Measurements from ENCODE around the gene CDC25C. TPM values are rescaled to one million over a fixed set of nuclear protein-coding genes. Genes with fewer than 3 reads are reported as not detected.
"Not testable (repeated sequence)": the region's sequence is repeated elsewhere in the genome, so short reads cannot be mapped to it uniquely, and the experiment has no call there.

Gene CDC25C
- total RNA-seq, 1 experiment from 2014 or later = 11.1 TPM

DNA sequence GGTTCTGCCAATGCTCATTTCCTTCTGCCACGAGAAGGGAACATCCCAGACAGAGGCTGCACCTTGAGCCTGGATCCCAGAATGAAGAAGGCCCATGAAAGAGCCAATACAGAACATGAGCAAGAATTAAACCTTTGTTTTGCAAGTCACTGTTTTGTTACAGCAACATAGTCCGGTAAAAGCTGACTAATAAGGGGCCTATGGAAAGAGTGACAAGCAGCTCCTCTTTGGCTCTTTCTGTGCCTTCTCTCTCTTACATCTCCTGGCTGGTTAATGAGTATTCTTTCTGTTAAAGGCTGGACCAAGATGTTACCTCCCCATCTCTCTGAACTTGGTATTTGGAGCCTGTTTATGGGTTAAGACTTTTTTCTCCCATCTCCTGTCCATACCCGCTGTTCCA, 68.0 kb downstream of the CDC25C start:
- no peak for DNase-seq
- no peaks in the 10 kb centered on the region for H3K9me2 ChIP-seq (replicated peaks; ENCODE audit: insufficient read depth, low read length)
- no peaks in the 10 kb centered on the region for H3K27me3 ChIP-seq (ENCODE audit: low read length)
- no peaks in the 10 kb centered on the region for H4K20me1 ChIP-seq (ENCODE audit: insufficient read depth, low read depth, low read length)
- H3K79me2 ChIP-seq (ENCODE audit: low read length) = no peaks in the 10 kb centered on the region
- H3K4me2 ChIP-seq (ENCODE audit: low read depth, low read length, poor library complexity, severe bottlenecking) = no peak overlapping the region
- H3K4me1 ChIP-seq (ENCODE audit: low read length) = no peaks in the 10 kb centered on the region
- H2AFZ ChIP-seq (ENCODE audit: low read length) = no peak overlapping the region
- no peak overlapping the region for H3K9ac ChIP-seq (ENCODE audit: low read length)
- no peaks in the 10 kb centered on the region for H3K36me3 ChIP-seq (ENCODE audit: insufficient read depth, low read length)
- no peak overlapping the region for H3K4me3 ChIP-seq (ENCODE audit: low read length)
- H3K9me3 ChIP-seq (ENCODE audit: low read length) = no peaks in the 10 kb centered on the region
- no peak overlapping the region for H3K27ac ChIP-seq (ENCODE audit: low read length)

DNA sequence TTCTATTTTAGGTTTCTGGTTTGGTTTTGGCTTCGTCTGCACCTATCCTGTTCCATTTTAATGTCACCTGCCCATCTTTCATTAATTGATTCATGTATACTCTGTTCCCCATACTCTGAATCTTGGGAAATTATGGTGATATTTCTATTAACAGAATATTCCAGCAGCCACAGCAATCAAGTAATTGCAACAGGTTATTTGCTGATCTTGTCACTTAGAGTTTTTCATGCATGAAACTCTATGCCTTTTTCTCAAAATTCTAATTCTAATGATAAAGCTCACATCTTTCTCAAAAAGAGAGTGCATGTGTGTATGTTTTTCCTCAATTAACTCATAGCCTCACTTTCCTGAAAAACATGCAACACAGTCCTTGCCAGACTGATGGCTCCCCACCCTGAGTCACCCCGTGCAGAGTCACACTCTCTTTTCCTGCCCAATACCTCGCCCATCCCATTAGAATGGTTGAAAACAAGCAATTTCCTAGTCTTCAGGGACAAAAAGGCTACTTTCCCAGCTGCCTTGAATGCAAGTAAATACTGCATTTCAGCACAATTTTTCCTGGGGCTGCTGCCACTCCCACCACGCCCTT, 72.8 kb downstream of the CDC25C start:
- Histone ChIP-seq H3K9me2 (replicated peaks; ENCODE audit: insufficient read depth, low read length) (no peaks in the 10 kb centered on the region), H3K4me2 (ENCODE audit: low read depth, low read length, poor library complexity, severe bottlenecking) (no peak overlapping the region), H3K9me3 (ENCODE audit: low read length) (no peaks in the 10 kb centered on the region), H3K9ac (ENCODE audit: low read length) (no peak overlapping the region), H4K20me1 (ENCODE audit: insufficient read depth, low read depth, low read length) (no peaks in the 10 kb centered on the region), H2AFZ (ENCODE audit: low read length) (no peak overlapping the region), H3K36me3 (ENCODE audit: insufficient read depth, low read length) (no peaks in the 10 kb centered on the region), H3K79me2 (ENCODE audit: low read length) (no peaks in the 10 kb centered on the region), H3K27ac (ENCODE audit: low read length) (no peak overlapping the region), H3K4me1 (ENCODE audit: low read length) (no peaks in the 10 kb centered on the region), H3K4me3 (ENCODE audit: low read length) (no peak overlapping the region), H3K27me3 (ENCODE audit: low read length) (no peaks in the 10 kb centered on the region)
- no peak for DNase-seq

DNA sequence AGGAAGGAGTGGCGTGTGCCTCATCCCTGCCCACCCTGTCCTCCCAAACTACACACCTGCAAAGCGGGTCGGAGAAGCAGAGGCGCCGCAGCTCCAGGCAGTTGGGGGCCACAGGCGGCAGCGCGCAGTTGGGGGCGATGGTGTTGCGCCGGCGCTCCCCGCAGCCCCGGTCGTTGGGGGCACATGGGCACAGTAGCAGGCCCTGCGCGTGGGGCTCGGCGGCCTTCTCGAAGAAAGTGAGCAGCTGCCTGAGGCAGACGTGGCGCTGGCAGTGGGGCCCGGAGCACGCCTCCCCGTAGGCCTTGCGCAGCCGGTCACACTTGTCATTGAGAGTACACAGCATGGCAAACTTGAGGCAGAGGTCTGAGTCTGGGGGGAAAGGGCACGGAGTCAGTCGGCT, 74.0 kb downstream of the CDC25C start:
- no peaks in the 10 kb centered on the region for H3K36me3 ChIP-seq (ENCODE audit: insufficient read depth, low read length)
- H2AFZ ChIP-seq (ENCODE audit: low read length) = no peak overlapping the region
- no peaks in the 10 kb centered on the region for H3K9me2 ChIP-seq (replicated peaks; ENCODE audit: insufficient read depth, low read length)
- H3K4me1 ChIP-seq (ENCODE audit: low read length) = no peaks in the 10 kb centered on the region
- H3K27ac ChIP-seq (ENCODE audit: low read length) = no peak overlapping the region
- H3K4me2 ChIP-seq (ENCODE audit: low read depth, low read length, poor library complexity, severe bottlenecking) = no peak overlapping the region
- no peaks in the 10 kb centered on the region for H3K79me2 ChIP-seq (ENCODE audit: low read length)
- no peaks in the 10 kb centered on the region for H4K20me1 ChIP-seq (ENCODE audit: insufficient read depth, low read depth, low read length)
- no peak for DNase-seq
- H3K27me3 ChIP-seq (ENCODE audit: low read length) = no peaks in the 10 kb centered on the region
- H3K9ac ChIP-seq (ENCODE audit: low read length) = no peak overlapping the region
- H3K9me3 ChIP-seq (ENCODE audit: low read length) = no peaks in the 10 kb centered on the region
- H3K4me3 ChIP-seq (ENCODE audit: low read length) = no peak overlapping the region

DNA sequence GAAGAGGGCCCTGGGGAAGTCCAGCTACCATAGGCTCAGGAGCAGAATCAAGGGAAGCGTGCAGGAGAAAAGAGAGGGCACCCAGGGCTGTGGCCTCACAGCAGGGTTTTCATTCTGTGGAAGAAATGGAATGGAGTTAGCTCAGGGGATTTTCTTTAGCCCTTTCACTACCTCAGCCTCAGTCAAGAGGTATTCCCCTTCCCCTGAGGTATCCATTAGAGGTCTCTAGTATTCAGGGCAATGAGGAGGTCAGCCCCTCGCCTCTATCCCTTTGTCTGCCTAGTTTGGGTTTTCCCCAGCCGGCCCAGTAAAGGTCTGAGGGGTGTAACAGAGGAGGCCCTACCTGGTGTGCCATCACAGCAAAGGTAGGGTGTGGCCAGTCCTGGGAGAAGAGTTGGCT, 78.7 kb downstream of the CDC25C start:
- no peak overlapping the region for H3K4me2 ChIP-seq (ENCODE audit: low read depth, low read length, poor library complexity, severe bottlenecking)
- no peaks in the 10 kb centered on the region for H3K79me2 ChIP-seq (ENCODE audit: low read length)
- H3K4me3 ChIP-seq (ENCODE audit: low read length) = no peak overlapping the region
- no peaks in the 10 kb centered on the region for H3K9me2 ChIP-seq (replicated peaks; ENCODE audit: insufficient read depth, low read length)
- H2AFZ ChIP-seq (ENCODE audit: low read length) = no peak overlapping the region
- no peaks in the 10 kb centered on the region for H4K20me1 ChIP-seq (ENCODE audit: insufficient read depth, low read depth, low read length)
- no peak overlapping the region for H3K27ac ChIP-seq (ENCODE audit: low read length)
- no peaks in the 10 kb centered on the region for H3K4me1 ChIP-seq (ENCODE audit: low read length)
- H3K9me3 ChIP-seq (ENCODE audit: low read length) = no peaks in the 10 kb centered on the region
- no peaks in the 10 kb centered on the region for H3K36me3 ChIP-seq (ENCODE audit: insufficient read depth, low read length)
- no peak overlapping the region for H3K9ac ChIP-seq (ENCODE audit: low read length)
- no peaks in the 10 kb centered on the region for H3K27me3 ChIP-seq (ENCODE audit: low read length)
- DNase-seq = no peak

DNA sequence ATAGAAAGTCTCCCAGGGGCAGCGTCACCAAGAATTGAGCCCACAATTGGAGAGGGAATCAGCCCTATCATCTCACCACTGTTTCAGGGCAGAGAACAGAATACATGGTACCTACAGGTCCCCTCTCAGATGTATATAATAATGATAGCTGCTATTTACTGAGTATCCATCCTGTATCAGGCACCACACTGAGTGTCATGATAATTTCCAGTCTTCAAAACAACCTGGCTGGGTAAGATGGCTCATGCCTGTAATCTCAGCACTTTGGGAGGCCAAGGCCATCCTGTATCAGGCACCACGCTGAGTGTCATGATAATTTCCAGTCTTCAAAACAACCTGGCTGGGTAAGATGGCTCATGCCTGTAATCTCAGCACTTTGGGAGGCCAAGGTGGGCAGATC, 83.8 kb downstream of the CDC25C start:
- H2AFZ ChIP-seq (ENCODE audit: low read length); H3K9me3 ChIP-seq (ENCODE audit: low read length); H3K4me3 ChIP-seq (ENCODE audit: low read length); H3K79me2 ChIP-seq (ENCODE audit: low read length); H3K4me1 ChIP-seq (ENCODE audit: low read length); H4K20me1 ChIP-seq (ENCODE audit: insufficient read depth, low read depth, low read length); H3K4me2 ChIP-seq (ENCODE audit: low read depth, low read length, poor library complexity, severe bottlenecking); H3K9me2 ChIP-seq (replicated peaks; ENCODE audit: insufficient read depth, low read length); H3K27me3 ChIP-seq (ENCODE audit: low read length); H3K36me3 ChIP-seq (ENCODE audit: insufficient read depth, low read length); H3K9ac ChIP-seq (ENCODE audit: low read length); DNase-seq; H3K27ac ChIP-seq (ENCODE audit: low read length): not testable (repeated sequence)

DNA sequence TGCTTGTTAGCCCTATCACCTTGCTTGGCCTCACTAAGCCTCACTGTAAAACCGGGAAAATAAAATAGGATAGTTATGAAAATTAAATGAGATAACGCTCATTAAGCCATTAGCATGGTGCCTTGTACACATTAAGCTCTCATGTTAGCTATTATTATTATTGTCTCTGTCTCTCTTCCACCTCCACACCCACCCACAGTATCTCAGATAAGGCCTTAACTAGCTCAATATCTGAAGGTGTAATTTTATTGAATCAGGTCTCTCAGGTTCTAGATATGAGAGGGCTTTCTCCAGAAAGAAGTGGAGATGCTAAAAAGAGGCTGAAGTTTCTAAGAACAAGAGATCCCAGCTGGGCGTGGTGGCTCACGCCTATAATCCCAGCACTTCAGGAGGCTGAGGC, 84.8 kb downstream of the CDC25C start:
- no peaks in the 10 kb centered on the region for H3K9me2 ChIP-seq (replicated peaks; ENCODE audit: insufficient read depth, low read length)
- H3K27ac ChIP-seq (ENCODE audit: low read length) = no peak overlapping the region
- no peaks in the 10 kb centered on the region for H3K4me1 ChIP-seq (ENCODE audit: low read length)
- H3K4me2 ChIP-seq (ENCODE audit: low read depth, low read length, poor library complexity, severe bottlenecking) = no peak overlapping the region
- no peak overlapping the region for H3K9ac ChIP-seq (ENCODE audit: low read length)
- H3K27me3 ChIP-seq (ENCODE audit: low read length) = no peaks in the 10 kb centered on the region
- no peaks in the 10 kb centered on the region for H4K20me1 ChIP-seq (ENCODE audit: insufficient read depth, low read depth, low read length)
- DNase-seq = no peak
- H3K9me3 ChIP-seq (ENCODE audit: low read length) = no peaks in the 10 kb centered on the region
- H3K4me3 ChIP-seq (ENCODE audit: low read length) = no peak overlapping the region
- H3K36me3 ChIP-seq (ENCODE audit: insufficient read depth, low read length) = no peaks in the 10 kb centered on the region
- H3K79me2 ChIP-seq (ENCODE audit: low read length) = no peaks in the 10 kb centered on the region
- no peak overlapping the region for H2AFZ ChIP-seq (ENCODE audit: low read length)

DNA sequence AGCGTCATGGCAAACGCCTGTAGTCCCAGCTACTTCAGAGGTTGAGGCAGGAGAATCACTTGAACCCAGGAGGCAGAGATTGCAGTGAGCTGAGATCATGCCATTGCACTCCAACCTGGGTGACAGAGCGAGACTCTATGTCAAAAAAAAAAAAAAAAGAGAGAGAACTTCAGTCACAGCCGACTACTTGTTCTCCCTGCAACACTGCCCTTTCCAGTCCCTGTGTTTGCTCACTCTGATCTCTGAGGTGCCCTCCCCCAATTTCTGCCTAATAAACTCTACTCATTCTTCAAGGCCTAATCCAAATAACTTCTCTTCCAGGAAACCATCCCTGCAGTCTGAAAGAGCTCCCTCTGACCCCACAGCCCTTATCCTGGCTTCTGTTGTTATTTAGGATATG, 85.3 kb downstream of the CDC25C start:
- Histone ChIP-seq H3K4me2 (ENCODE audit: low read depth, low read length, poor library complexity, severe bottlenecking) (no peak overlapping the region), H3K27ac (ENCODE audit: low read length) (no peak overlapping the region), H3K27me3 (ENCODE audit: low read length) (no peaks in the 10 kb centered on the region), H3K4me3 (ENCODE audit: low read length) (no peak overlapping the region), H3K36me3 (ENCODE audit: insufficient read depth, low read length) (no peaks in the 10 kb centered on the region), H3K4me1 (ENCODE audit: low read length) (no peaks in the 10 kb centered on the region), H3K9me3 (ENCODE audit: low read length) (no peaks in the 10 kb centered on the region), H4K20me1 (ENCODE audit: insufficient read depth, low read depth, low read length) (no peaks in the 10 kb centered on the region), H2AFZ (ENCODE audit: low read length) (no peak overlapping the region), H3K9ac (ENCODE audit: low read length) (no peak overlapping the region), H3K79me2 (ENCODE audit: low read length) (no peaks in the 10 kb centered on the region), H3K9me2 (replicated peaks; ENCODE audit: insufficient read depth, low read length) (no peaks in the 10 kb centered on the region)
- DNase-seq = no peak

DNA sequence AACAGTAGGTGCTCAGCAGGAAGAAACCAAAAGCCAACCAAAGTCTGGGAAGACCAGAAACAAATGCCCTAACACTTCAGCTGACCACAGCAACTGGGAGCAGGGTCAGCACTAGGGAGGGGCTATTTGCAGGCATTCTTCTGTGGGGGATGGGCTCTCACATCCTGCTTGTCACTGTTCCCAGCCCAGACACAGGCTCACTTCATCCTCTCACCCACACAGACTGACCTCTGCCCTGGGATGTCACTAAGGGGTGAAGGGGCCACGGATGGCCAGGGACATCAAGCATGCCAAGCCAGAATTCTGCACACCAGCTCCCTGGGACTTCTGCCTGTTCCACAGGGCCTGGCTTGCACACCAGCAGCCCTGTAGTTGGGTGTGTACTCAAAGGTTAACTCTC, 85.9 kb downstream of the CDC25C start:
- Histone ChIP-seq H3K4me2 (ENCODE audit: low read depth, low read length, poor library complexity, severe bottlenecking) (no peak overlapping the region), H2AFZ (ENCODE audit: low read length) (no peak overlapping the region), H3K27ac (ENCODE audit: low read length) (no peak overlapping the region), H3K9me3 (ENCODE audit: low read length) (no peaks in the 10 kb centered on the region), H4K20me1 (ENCODE audit: insufficient read depth, low read depth, low read length) (no peaks in the 10 kb centered on the region), H3K9me2 (replicated peaks; ENCODE audit: insufficient read depth, low read length) (no peaks in the 10 kb centered on the region), H3K4me1 (ENCODE audit: low read length) (0 out of 2 replicates have a peak, but pooled peaks cover 2% of the 10 kb centered on the region), H3K9ac (ENCODE audit: low read length) (no peak overlapping the region), H3K4me3 (ENCODE audit: low read length) (no peak overlapping the region), H3K27me3 (ENCODE audit: low read length) (no peaks in the 10 kb centered on the region), H3K36me3 (ENCODE audit: insufficient read depth, low read length) (no peaks in the 10 kb centered on the region), H3K79me2 (ENCODE audit: low read length) (no peaks in the 10 kb centered on the region)
- no peak for DNase-seq

DNA sequence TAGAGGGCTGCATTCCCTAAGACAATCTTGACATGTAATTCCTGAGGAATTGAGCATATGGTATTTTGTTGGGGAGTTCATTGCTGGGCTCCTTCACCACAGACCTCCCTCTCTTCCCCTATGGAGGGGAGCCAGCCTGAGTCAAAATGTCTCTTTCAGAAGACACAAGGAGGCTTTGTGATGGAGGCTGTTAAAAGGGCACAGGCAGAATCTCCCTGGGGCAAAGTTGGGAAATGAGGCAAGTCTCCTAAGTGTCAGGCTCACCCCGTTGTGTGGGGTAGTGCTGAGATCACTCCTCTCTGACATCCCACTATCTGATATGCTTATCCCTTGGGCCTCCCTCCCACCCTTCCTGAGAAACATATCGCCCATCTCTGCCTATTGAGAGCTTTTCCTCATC, 87.8 kb downstream of the CDC25C start:
- no peaks in the 10 kb centered on the region for H3K9me2 ChIP-seq (replicated peaks; ENCODE audit: insufficient read depth, low read length)
- H3K9me3 ChIP-seq (ENCODE audit: low read length) = no peaks in the 10 kb centered on the region
- H3K36me3 ChIP-seq (ENCODE audit: insufficient read depth, low read length) = no peaks in the 10 kb centered on the region
- H3K4me2 ChIP-seq (ENCODE audit: low read depth, low read length, poor library complexity, severe bottlenecking) = no peak overlapping the region
- no peak overlapping the region for H2AFZ ChIP-seq (ENCODE audit: low read length)
- no peaks in the 10 kb centered on the region for H3K27me3 ChIP-seq (ENCODE audit: low read length)
- no peak for DNase-seq
- H4K20me1 ChIP-seq (ENCODE audit: insufficient read depth, low read depth, low read length) = no peaks in the 10 kb centered on the region
- no peaks in the 10 kb centered on the region for H3K79me2 ChIP-seq (ENCODE audit: low read length)
- no peak overlapping the region for H3K4me3 ChIP-seq (ENCODE audit: low read length)
- 0 out of 2 replicates have a peak, but pooled peaks cover 3% of the 10 kb centered on the region for H3K4me1 ChIP-seq (ENCODE audit: low read length)
- no peak overlapping the region for H3K9ac ChIP-seq (ENCODE audit: low read length)
- H3K27ac ChIP-seq (ENCODE audit: low read length) = no peak overlapping the region

Data from Karpas-422 (cell line).